ENCODE results near the gene YLPM1.

The YLPM1 gene

DNA sequence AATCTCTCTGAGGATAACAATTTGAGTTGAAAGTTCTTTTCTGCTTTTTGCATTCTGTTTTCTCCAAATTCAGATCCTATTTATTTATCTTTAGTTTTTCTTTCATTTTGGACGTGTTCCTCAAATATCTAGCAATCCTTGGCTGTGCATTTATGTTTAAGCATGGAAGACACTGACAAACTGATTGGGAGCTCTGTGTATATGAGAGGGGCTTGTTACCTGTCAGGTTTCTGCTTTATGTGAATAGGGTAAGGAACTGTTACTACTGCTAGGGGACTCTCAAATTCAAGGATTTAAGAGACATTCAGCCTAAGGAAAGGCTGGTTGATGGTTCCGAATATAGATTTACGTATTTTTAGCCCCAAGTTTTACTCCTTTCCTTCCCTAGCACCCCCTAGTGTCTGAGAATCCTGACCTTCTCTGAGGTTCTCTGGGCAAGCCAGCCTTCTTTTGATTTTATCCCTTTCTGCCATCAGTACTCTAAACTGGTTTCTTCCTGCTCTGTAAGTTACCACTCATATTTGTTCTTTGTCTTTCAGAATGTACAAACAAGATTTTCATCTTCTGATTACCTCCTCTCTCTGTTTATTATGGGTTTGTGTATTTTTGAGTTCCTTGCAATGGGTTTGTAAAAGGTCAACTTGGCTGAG lies 30.5 kb downstream of the YLPM1 start:
- DNase-seq: no peak

DNA sequence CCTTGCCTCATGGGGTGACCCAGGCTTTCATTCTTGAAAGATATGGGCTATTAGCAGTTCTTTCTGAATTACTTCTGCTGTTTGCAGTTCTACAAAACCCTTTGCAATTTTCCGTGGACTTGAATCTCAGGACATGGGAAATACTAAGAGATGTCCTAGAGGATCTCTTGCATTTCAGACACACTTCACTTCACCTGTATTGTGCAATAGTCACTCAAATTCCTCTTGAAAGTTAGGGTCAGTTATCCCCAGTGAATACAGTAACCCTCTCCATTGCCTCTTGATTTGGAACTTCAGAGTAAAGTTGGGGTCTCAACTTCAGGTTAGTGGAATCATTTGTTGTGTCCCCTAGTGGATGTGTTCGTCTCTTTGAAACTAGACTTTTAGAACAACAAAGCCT lies 31.8 kb downstream of the YLPM1 start:
- DNase-seq: no peak

DNA sequence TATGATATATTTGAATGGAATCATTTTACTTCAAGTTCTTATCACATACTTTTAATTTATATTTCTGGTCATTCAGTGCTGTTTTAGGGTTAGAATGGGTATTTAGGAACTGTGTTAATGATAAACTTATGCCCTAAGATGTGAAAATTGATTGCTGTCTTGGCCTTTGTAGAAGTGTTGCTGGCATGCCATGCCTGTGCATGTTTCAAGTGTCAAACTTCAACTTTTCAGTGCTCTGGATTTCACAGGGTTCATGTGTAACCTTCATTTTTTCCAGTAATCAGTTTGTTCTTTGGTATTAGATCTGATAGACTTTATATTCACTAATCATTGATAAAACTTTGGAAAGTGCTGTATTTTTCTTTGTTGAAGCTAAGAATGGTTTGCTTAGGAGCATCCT lies 36.6 kb downstream of the YLPM1 start:
- DNase-seq: no peak

DNA sequence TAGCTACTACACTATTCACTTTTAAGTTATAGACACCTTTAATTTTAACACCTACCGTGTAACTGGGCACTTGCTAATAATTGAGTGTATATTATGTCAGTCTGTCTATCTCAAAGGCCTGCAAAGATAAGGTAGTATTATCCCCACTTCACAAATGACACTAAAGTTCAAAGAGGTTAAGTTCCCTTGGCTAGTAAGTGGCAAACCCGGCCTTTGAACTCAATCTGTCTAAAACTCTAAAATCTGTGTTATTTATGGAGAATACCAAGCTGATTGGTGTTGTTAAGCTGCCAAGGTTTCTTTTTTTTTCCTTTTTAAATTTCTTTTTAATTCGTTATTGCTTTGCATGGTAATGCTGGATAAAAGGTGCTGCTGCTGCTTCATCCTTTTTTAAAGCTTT lies 37.7 kb downstream of the YLPM1 start:
- no peak for DNase-seq

DNA sequence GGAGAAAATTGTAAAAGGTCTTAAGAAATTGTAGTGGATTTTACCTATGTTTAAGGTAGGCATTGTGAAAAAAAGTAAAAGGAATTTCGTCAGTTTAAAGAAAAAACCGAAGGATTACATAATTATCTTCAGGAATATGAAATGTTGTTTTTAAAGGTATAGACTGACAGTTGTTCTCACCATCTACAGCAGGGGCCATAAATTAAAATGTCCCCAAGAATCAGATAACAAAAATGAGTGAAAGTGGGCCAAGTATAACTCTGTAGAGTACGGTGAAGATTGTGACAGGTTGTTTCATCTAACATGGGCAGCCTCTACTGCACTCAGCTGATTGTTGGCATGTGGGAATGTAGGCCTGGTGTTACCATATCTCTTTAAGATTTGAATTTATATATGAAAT lies 38.3 kb downstream of the YLPM1 start:
- no peak for DNase-seq

GRCh38 chr14:74804219-74804825 lies 41.2 kb downstream of the YLPM1 start:
- no peak for DNase-seq

DNA sequence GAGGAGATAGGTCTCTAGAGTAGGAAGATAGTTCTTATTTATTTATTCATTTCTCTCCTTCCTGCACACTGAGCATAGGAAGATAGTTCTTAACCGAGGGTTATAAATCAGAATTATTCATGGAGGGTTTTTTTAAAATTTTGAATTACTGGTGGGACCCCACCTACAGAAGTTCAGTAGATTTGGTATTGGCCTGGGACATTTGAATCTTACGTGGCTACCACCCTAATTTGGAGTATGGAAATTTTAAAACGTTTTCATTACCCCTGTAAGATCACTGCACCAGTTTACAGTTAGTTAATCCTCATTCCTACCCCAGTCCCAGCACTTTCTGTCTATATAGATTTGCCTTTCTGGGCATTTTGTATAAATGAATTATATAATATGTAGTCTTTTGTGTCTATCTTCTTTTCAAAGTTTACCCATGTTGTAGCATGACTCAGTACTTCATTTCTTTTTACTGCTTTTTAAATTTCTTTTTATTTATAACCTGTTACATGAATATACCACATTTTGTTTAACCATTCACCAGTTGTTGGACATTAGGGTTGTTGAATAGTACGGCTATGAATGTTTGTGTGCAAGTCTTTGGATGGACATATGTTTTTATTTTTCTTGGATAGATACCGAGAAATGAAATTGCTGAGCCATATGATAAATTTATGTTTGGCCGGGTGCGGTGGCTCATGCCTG lies 44.9 kb downstream of the YLPM1 start:
- DNase-seq: no peak

GRCh38 chr14:74816124-74816523 lies 53.0 kb downstream of the YLPM1 start:
- DNase-seq: no peak

- no peak for DNase-seq
Measured at GRCh38 chr14:74820288-74820687, 57.2 kb downstream of the YLPM1 start.

GRCh38 chr14:74821267-74821915 lies 58.3 kb downstream of the YLPM1 start:
- DNase-seq: no peak

DNA sequence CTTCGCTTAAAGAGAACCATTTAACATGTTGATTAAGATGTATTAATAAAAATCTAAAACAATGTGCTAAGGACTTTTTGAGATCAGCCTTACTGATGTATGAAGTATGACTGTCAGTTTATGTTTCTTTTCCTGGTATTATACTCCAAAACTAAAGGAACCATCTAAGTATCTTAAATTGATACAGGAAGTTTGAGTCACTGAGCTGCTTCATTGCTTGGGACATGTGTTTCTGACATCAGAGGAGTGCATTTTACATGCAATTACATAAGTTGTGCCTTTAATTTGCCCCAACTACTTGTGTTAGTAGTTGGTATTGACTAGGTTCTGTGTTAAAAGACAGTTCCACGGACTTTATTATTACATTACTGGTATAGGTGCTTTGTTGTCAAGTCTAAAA lies 61.9 kb downstream of the YLPM1 start:
- DNase-seq: no peak

GRCh38 chr14:74826574-74826973 lies 63.5 kb downstream of the YLPM1 start:
- DNase-seq: no peak

DNA sequence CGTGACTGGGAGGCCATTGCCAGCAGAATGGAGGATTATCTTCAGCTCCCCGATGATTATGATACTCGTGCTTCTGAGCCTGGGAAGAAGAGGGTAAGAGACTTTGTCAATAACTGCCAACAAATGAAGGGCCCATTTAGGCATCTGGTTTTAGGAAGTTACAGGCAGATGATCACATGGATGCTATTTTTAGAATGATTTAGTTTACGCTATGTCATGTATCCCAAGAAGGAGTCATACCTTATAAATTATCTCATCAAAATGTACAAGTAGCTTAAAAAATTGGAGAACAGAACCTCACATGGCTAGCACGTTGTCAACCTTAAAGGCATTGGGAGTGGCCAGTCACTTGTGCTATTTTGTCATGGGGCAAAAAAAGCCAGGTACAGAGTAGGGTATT lies 66.1 kb downstream of the YLPM1 start:
- no peak for DNase-seq

DNA sequence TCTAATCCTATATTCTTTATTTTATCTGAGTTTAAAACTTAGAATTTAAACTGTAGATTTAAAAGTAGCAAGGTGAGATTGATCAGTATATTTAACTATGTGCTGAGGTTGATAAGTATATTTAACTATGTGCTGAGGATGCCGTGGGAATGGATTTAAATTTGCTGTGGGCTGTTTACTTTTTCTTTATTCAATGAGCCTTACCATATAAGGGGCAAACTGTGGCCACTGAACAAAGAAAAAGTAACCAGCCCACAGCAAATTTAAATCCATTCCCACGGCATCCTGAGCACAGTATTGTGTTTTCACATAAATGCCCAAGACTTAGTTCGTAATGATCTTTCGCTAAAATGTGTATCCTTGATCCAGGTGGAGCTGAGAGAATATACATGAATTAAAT lies 69.7 kb downstream of the YLPM1 start:
- no peak for DNase-seq

GRCh38 chr14:74834692-74835392 lies 71.7 kb downstream of the YLPM1 start:
- DNase-seq: no peak

DNA sequence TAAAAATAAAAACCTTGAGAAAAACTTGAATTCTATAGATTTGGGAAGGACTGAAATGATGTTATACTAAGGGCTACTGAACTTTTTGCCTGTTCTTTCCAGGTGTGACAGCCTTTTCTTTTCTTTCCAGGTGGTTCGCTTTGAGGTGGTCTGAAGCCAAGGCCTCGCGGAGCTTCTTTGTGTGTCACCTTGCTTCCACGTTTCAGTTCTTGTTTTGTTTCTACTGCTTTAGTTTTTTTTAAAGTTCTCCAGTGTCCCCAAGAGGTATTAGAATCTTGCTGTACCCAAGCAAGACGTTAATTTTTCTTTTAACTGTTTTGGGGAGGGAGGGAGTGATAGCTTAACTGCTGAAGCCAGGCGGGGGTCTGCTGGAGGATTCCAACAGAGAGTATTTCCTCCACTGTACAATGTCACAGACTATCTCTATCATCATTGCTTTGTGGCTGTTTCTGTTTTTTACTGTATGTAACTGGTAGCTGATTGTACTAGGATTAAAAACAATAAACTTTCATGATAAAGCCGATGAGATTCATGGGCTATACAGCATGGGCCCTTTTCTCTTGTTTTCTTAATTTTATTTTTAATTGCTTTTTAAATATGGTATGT lies 72.6 kb downstream of the YLPM1 start:
- no peak for DNase-seq

DNA sequence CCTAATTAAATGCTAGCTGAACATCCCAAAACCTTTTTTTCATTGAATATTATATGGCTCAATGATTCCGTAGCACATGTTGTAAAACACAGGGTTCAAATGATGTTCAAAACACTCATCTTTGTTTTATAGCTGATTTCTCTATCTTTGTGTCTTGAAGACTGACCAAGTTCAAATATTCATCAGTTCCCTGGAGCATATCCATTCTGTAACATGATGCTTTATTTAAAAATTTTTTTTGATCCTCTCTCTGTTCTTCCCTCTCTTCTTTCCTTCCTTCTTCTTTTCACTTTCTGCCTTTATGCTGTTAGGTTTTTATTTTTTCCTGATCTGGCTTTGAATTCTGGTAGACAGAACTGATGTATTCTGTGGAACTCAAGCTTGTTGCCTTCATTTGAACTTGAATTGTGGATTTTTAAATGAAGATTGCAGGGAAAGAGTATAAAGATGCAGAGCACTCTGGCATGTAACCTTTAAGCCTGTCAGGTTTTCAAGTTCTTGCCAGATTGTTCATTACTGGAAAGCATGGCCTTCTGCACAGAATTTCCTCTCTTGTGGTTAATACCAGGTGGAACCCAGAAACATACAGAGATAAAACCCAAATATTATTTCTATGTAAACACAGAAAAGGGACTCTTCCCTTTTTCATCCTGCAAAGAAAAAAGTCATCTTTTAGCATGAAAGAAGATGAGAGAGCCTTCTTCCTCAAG lies 73.3 kb downstream of the YLPM1 start:
- DNase-seq: no peak

- DNase-seq: no peak
Measured at GRCh38 chr14:74838166-74838565, 75.0 kb downstream of the YLPM1 start.

GRCh38 chr14:74840603-74841030 lies 77.5 kb downstream of the YLPM1 start:
- no peak for DNase-seq

DNA sequence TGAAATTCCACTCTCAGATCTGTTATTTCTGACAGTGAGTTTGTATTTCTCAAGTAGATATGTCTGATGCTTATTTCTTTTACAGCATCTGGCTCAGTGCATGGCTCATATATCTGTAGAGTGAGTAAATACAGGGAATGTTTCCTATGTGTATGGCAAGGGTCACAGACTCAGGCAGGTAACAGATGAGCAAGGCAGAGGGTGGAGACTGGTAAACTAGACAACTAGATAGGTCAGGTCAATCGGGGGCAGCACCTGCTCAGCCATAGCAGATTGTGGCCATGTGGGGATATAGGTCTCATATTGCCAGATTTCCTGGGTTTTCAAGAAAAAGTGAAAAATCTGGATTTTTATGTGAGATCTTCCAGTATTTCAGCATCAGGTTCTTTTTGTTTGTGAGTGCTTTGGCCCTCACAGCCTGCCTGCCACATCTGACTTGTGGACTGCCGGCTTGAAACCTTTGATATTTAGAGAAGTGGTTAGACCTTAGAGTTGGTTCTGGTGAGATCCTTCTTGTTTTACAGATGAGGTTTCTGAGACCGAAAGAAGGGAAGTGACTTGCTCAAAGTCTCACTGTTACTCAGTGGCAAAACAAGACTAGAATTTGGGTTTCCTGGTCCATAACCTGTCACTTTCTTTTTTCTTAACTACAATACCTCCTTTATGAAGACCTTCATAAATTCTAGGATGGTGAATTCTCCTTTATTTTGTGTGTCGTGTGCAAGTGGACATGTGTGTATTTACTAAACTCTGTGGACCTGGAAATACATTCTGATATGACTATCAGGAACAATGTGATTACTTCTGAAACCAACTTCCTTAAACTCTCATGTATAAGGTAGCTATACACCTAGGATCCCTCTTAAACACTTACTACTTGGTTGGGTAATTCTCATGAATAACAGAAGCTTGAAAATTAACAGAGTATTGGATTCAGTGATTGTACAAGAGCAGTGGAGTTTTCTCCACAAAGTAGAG lies 78.4 kb downstream of the YLPM1 start:
- DNase-seq: no peak

DNA sequence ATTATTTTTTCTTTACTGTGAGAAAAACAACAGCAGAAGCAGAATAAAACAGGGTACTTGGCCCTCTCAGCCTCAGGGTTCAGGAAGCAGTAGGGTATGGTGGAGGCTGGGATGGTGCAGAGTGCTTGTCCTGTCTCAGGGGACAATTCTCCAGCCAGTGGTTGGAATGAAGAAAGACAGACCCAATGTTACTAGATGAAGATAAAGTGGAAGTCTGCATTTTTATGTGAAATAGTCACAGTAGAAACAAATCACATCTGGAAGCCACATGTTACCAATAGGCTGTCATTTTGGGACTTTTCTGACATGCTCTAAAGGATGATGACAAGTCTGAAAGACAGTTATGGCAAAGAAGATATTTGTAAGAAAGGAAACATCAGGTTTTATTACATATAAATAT lies 80.5 kb downstream of the YLPM1 start:
- no peak for DNase-seq

Measured in NCI-H2081 treated with DMSO at 0.1 percent for 48 hours (cell line).